ENCODE data around the gene KPNA2. TPM values are rescaled to one million over a fixed set of nuclear protein-coding genes. Genes with fewer than 3 reads are reported as not detected.
A peak's percentile ranks its signal among the peaks of the same experiment; 100 is the strongest.

Gene KPNA2
- total and polyA plus RNA-seq, 9 of the 15 experiments (the other 6 are each of a cell fraction or from before 2014, with no cell fraction given) = 132 to 984 (median 241) TPM

DNA sequence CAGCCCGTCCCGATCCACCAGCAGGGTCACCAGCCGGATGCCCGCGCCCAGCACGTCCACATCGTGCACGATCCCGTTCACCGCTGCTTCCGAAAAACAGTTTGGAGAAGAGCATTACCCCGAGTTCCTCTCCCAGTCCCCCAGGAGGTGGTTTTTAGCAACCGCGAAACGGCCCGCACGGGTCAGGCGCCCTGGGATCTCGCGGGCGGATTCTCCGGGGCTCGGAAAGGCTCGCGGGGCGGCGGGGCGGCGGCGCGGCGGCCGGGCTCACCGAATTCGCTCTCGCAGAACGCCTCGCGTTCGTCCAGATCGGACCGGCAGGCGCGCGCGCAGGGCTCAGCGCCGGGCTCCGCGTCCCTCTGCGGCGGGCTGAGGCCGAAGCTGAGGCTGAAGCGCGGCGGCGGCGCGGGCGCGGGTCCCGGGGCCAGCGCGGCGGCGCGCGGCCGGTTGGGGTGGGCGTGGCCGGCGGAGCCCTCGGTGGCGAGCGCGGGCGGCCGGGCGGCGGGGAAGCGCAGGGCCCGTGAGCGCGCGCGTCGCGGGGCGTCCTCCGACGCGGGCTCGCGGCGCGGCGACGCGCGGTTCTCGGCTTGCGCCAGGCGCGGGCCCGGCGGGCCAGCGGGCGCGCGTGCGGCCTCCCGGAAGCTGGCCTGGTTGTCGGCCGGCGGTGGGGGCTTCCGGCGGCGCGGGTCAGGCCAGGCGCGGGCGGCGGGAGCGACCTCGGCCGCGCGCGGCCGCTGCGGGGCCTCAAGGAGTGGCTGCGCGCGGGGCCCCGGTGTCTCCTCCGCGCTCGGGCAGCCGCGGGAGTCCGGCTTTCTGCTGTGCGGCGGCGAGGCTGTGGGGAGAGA is 42.2 kb upstream of the KPNA2 start (continued):
- TF ChIP-seq GABPB1 (CRISPR knock-in tag; IDR thresholded peaks at IDR 0.05) (no peak; the same call in 1 of the 2 replicates), RAD21 (CRISPR knock-in tag; conservative IDR thresholded peaks at IDR 0.05 in 1 of 2, IDR thresholded peaks at IDR 0.05 in 1 of 2) (no peak), TEAD4 (IDR thresholded peaks at IDR 0.05; ENCODE audit: low read length) (no peak), TEAD4 (CRISPR knock-in tag; IDR thresholded peaks at IDR 0.05; ENCODE audit: borderline replicate concordance) (no peak), HMG20B (CRISPR knock-in tag; IDR thresholded peaks at IDR 0.05) (no peak), ZBTB8A (IDR thresholded peaks at IDR 0.05; ENCODE audit: partially characterized antibody) (no peak), ZC3H4 (CRISPR knock-in tag; IDR thresholded peaks at IDR 0.05; ENCODE audit: borderline replicate concordance) (no peak), ZKSCAN1 (IDR thresholded peaks at IDR 0.05; ENCODE audit: low read depth, low read length) (no peak)
- TF ChIP-seq, protein P1, sequence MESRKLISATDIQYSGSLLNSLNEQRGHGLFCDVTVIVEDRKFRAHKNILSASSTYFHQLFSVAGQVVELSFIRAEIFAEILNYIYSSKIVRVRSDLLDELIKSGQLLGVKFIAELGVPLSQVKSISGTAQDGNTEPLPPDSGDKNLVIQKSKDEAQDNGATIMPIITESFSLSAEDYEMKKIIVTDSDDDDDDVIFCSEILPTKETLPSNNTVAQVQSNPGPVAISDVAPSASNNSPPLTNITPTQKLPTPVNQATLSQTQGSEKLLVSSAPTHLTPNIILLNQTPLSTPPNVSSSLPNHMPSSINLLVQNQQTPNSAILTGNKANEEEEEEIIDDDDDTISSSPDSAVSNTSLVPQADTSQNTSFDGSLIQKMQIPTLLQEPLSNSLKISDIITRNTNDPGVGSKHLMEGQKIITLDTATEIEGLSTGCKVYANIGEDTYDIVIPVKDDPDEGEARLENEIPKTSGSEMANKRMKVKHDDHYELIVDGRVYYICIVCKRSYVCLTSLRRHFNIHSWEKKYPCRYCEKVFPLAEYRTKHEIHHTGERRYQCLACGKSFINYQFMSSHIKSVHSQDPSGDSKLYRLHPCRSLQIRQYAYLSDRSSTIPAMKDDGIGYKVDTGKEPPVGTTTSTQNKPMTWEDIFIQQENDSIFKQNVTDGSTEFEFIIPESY (CRISPR knock-in tag; IDR thresholded peaks at IDR 0.05) = no peak
- TF ChIP-seq, protein P2, sequence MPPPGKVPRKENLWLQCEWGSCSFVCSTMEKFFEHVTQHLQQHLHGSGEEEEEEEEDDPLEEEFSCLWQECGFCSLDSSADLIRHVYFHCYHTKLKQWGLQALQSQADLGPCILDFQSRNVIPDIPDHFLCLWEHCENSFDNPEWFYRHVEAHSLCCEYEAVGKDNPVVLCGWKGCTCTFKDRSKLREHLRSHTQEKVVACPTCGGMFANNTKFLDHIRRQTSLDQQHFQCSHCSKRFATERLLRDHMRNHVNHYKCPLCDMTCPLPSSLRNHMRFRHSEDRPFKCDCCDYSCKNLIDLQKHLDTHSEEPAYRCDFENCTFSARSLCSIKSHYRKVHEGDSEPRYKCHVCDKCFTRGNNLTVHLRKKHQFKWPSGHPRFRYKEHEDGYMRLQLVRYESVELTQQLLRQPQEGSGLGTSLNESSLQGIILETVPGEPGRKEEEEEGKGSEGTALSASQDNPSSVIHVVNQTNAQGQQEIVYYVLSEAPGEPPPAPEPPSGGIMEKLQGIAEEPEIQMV (tag; conservative IDR thresholded peaks at IDR 0.05; ENCODE audit: low read depth) = no peak
- TF ChIP-seq, protein P3, sequence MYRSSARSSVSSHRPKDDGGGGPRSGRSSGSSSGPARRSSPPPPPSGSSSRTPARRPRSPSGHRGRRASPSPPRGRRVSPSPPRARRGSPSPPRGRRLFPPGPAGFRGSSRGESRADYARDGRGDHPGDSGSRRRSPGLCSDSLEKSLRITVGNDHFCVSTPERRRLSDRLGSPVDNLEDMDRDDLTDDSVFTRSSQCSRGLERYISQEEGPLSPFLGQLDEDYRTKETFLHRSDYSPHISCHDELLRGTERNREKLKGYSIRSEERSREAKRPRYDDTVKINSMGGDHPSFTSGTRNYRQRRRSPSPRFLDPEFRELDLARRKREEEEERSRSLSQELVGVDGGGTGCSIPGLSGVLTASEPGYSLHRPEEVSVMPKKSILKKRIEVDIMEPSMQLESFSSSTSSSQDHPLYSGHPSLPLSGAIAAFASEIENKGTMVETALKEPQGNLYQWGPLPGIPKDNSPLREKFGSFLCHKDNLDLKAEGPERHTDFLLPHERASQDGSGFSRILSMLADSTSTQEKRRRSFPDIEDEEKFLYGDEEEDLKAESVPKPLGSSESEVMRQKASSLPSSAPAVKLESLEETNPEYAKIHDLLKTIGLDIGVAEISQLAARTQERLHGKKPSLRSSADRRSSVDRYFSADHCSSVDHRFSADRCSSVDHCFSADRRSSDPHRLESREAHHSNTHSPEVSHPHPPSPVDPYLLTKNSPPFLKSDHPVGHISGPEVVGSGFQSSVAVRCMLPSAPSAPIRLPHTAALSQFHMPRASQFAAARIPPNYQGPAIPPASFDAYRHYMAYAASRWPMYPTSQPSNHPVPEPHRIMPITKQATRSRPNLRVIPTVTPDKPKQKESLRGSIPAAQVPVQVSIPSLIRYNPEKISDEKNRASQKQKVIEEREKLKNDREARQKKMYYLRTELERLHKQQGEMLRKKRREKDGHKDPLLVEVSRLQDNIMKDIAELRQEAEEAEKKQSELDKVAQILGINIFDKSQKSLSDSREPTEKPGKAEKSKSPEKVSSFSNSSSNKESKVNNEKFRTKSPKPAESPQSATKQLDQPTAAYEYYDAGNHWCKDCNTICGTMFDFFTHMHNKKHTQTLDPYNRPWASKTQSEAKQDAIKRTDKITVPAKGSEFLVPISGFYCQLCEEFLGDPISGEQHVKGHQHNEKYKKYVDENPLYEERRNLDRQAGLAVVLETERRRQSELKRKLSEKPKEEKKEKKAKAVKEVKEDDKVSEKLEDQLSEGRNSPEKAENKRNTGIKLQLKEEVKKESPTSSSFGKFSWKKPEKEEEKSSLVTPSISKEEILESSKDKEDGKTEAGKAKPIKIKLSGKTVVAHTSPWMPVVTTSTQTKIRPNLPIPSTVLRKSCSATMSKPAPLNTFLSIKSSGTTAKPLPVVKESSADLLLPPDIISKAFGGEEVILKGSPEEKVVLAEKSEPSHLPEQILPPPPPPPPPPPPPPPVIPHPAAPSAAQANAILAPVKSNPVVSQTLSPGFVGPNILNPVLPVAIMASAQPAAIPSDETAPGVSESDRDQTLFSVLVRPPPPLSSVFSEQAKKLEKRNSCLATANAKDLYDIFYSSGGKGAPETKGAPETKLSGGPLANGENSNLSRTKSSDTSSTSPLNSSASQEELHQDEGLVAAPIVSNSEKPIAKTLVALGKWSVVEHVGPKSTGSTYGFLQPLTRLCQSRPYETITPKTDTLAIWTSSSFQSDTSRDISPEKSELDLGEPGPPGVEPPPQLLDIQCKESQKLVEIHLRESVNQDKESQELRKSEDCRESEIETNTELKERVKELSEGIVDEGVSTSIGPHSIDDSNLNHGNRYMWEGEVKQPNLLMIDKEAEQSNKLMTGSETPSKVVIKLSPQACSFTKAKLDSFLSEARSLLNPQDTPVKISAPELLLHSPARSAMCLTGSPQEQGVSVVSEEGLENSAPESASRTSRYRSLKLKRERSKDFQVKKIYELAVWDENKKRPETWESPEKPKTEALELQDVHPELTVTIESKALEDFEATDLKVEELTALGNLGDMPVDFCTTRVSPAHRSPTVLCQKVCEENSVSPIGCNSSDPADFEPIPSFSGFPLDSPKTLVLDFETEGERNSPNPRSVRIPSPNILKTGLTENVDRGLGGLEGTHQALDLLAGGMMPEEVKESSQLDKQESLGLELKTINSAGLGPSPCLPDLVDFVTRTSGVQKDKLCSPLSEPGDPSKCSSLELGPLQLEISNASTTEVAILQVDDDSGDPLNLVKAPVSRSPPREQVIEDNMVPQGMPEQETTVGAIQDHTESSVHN (IDR thresholded peaks at IDR 0.05; ENCODE audit: borderline replicate concordance in 1 of 2, low read depth in 1 of 2) = no peak
- TF ChIP-seq, protein P4, sequence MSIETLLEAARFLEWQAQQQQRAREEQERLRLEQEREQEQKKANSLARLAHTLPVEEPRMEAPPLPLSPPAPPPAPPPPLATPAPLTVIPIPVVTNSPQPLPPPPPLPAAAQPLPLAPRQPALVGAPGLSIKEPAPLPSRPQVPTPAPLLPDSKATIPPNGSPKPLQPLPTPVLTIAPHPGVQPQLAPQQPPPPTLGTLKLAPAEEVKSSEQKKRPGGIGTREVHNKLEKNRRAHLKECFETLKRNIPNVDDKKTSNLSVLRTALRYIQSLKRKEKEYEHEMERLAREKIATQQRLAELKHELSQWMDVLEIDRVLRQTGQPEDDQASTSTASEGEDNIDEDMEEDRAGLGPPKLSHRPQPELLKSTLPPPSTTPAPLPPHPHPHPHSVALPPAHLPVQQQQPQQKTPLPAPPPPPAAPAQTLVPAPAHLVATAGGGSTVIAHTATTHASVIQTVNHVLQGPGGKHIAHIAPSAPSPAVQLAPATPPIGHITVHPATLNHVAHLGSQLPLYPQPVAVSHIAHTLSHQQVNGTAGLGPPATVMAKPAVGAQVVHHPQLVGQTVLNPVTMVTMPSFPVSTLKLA (conservative IDR thresholded peaks at IDR 0.05) = peak in 1 of 2 experiments; percentile 41; a peak in 1 of 4 replicates

Measured in K562 (cell line).